HG03354 (cell line): ENCODE data around the gene ZNF827.

Source experiments
- ATAC-seq: cut with Tn5 transposase; IDR thresholded peaks from one replicate; pipeline ENCODE4 v1.9.1; 2021; ENCODE audit warnings: mild to moderate bottlenecking; ENCODE audit not compliant: unreplicated experiment, poor library complexity, severe bottlenecking

ZNF827 gene

GRCh38 chr4:145735827-145736226 lies 202.8 kb downstream of the ZNF827 start:
- ATAC-seq: no peak

- ATAC-seq: no peak
Observed at GRCh38 chr4:145735347-145735675, 203.3 kb downstream of the ZNF827 start.

- ATAC-seq: no peak
Observed at GRCh38 chr4:145734576-145735346, 203.9 kb downstream of the ZNF827 start.

- ATAC-seq: no peak
Observed at GRCh38 chr4:145734031-145734430, 204.6 kb downstream of the ZNF827 start.

- peak; percentile 89 for ATAC-seq
Observed at GRCh38 chr4:145732895-145733880, 205.4 kb downstream of the ZNF827 start.

GRCh38 chr4:145732001-145732815 lies 206.4 kb downstream of the ZNF827 start:
- ATAC-seq: no peak

- ATAC-seq: no peak
Observed at GRCh38 chr4:145731028-145731427, 207.6 kb downstream of the ZNF827 start.

GRCh38 chr4:145730026-145730425 lies 208.6 kb downstream of the ZNF827 start:
- no peak for ATAC-seq

GRCh38 chr4:145723336-145723735 lies 215.3 kb downstream of the ZNF827 start:
- no peak for ATAC-seq

GRCh38 chr4:145722561-145722960 lies 216.1 kb downstream of the ZNF827 start:
- ATAC-seq: no peak

GRCh38 chr4:145720656-145721055 lies 218.0 kb downstream of the ZNF827 start:
- ATAC-seq: peak; percentile 26

- peak; percentile 73 for ATAC-seq
Observed at GRCh38 chr4:145719752-145720624, 218.6 kb downstream of the ZNF827 start.

- ATAC-seq: no peak
Observed at GRCh38 chr4:145716661-145717200, 221.9 kb downstream of the ZNF827 start.

GRCh38 chr4:145716200-145716599 lies 222.4 kb downstream of the ZNF827 start:
- ATAC-seq: no peak

GRCh38 chr4:145709843-145710242 lies 228.8 kb downstream of the ZNF827 start:
- ATAC-seq: peak; percentile 87

- no peak for ATAC-seq
Observed at GRCh38 chr4:145709336-145709735, 229.3 kb downstream of the ZNF827 start.
